A673 (cell line): Measurements from ENCODE around the gene TNFRSF13B. TPM values are rescaled to one million over a fixed set of nuclear protein-coding genes. Genes with fewer than 3 reads are reported as not detected.

ENCODE experiments used
- BruUV-seq: library from RNA; stranded (reverse); fragments of 400-500 nt; replicated peaks from 2 replicates; lab custom pipeline; 2021; lab: Mats Ljungman, UMichigan
- CTCF ChIA-PET: fragments of 300-600 bp; sonication (Branson Sonifier 250); formaldehyde crosslinking; loops from one replicate; lab custom pipeline; 2022; ENCODE audit warnings: antibody characterized with exemption; lab: Charles Lee
- POLR2A ChIA-PET: fragments of 300-600 bp; sonication (Branson Sonifier 250); formaldehyde crosslinking; loops from one replicate; lab custom pipeline; 2022; ENCODE audit warnings: antibody characterized with exemption; ENCODE audit not compliant: low non-redundant PET; lab: Charles Lee
- DNase-seq: peaks from one replicate; pipeline ENCODE4 v3.0.0-alpha.2; 2015; ENCODE audit warnings: low spot score
- H3K27ac ChIP-seq: fragments of 200-600 bp; sonication (generic); 2 replicates; pipeline ENCODE4 v1.5.1; 2016; ENCODE audit warnings: mixed run types, low read depth, mild to moderate bottlenecking, mixed read lengths, antibody characterized with exemption, low read length; ENCODE audit not compliant: poor library complexity, severe bottlenecking
- H3K27me3 ChIP-seq: fragments of 200-600 bp; sonication (generic); replicated peaks from 2 replicates; pipeline ENCODE4 v1.6.1; 2017; ENCODE audit warnings: mixed run types, low read depth, mild to moderate bottlenecking, mixed read lengths, antibody characterized with exemption, low read length; ENCODE audit not compliant: insufficient read depth, poor library complexity
- H3K36me3 ChIP-seq: fragments of 200-600 bp; sonication (generic); 2 replicates; pipeline ENCODE4 v1.6.1; 2016; ENCODE audit warnings: mixed run types, mild to moderate bottlenecking, mixed read lengths, antibody characterized with exemption, low read length; ENCODE audit not compliant: insufficient read depth, poor library complexity, severe bottlenecking
- H3K4me1 ChIP-seq: fragments of 200-600 bp; sonication (generic); 2 replicates; pipeline ENCODE4 v1.6.1; 2017; ENCODE audit warnings: mixed run types, mild to moderate bottlenecking, mixed read lengths, antibody characterized with exemption, low read length; ENCODE audit not compliant: insufficient read depth, poor library complexity, severe bottlenecking
- H3K4me3 ChIP-seq: fragments of 200-600 bp; sonication (generic); 2 replicates; pipeline ENCODE4 v1.5.1; 2016; ENCODE audit warnings: low read depth, mixed run types, mild to moderate bottlenecking, mixed read lengths, low read length; ENCODE audit not compliant: poor library complexity, severe bottlenecking
- H3K9me3 ChIP-seq: fragments of 200-600 bp; sonication (generic); 2 replicates; pipeline ENCODE4 v1.6.1; 2016; ENCODE audit warnings: mixed run types, low read depth, mild to moderate bottlenecking, mixed read lengths, antibody characterized with exemption, low read length; ENCODE audit not compliant: poor library complexity, severe bottlenecking
- EZH2 ChIP-seq: fragments of 200-600 bp; sonication (generic); IDR thresholded peaks from 2 replicates; pipeline ENCODE4 v1.6.1; 2017; ENCODE audit warnings: borderline replicate concordance, low read depth, mild to moderate bottlenecking, mixed read lengths, antibody characterized with exemption, low read length; ENCODE audit not compliant: poor library complexity, severe bottlenecking
- intact Hi-C: fragments of 100-400 bp; cut with micrococcal nuclease; formaldehyde crosslinking; loops from one replicate; pipeline ENCODE4 v1.10.0; 2022; ENCODE audit not compliant: unreplicated experiment
- total RNA-seq: library from RNA; stranded (reverse); gene quantifications from 2 replicates; pipeline ENCODE4 v1.2.3, GENCODE V29; 2021
- TF ChIP-seq, protein P1 (sequence below): fragments of 300-800, 200-600 bp; sonication (generic); conservative IDR thresholded peaks from 2 replicates; pipeline ENCODE4 v1.5.1; 2017; ENCODE audit warnings: low read depth, mild to moderate bottlenecking, antibody characterized with exemption, low read length, moderate library complexity, mixed read lengths

Gene TNFRSF13B
- total RNA-seq, 1 experiment from 2014 or later: not detected

DNA sequence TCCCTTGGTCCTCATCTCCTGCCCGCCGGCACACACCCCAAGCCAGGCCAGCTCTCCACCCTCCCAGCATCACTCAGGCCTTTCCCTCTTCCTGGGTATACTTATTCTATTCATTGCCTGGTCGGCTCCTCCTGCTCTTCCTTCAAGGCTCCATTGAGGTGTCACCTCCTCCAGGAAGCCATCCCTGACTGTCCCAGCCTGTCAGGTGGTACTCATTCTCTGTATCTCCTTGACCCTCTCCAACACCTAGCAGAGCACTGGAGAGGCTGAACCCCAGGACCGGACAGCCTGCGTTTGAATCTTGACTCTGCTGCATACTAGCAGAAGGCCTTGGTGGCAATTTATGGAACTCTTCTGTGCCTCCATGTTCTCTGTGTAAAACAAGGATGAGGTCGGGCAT, 428 bp upstream of the TNFRSF13B start:
- CTCF ChIA-PET: no interaction called here
- no peak overlapping the region for H3K27ac ChIP-seq
- intact Hi-C loops: no loop called here
- POLR2A ChIA-PET: no interaction called here
- no peak for DNase-seq
- no peak for TF ChIP-seq EZH2
- TF ChIP-seq, protein P1, sequence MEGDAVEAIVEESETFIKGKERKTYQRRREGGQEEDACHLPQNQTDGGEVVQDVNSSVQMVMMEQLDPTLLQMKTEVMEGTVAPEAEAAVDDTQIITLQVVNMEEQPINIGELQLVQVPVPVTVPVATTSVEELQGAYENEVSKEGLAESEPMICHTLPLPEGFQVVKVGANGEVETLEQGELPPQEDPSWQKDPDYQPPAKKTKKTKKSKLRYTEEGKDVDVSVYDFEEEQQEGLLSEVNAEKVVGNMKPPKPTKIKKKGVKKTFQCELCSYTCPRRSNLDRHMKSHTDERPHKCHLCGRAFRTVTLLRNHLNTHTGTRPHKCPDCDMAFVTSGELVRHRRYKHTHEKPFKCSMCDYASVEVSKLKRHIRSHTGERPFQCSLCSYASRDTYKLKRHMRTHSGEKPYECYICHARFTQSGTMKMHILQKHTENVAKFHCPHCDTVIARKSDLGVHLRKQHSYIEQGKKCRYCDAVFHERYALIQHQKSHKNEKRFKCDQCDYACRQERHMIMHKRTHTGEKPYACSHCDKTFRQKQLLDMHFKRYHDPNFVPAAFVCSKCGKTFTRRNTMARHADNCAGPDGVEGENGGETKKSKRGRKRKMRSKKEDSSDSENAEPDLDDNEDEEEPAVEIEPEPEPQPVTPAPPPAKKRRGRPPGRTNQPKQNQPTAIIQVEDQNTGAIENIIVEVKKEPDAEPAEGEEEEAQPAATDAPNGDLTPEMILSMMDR: no peak
- no peaks in the 10 kb centered on the region for H3K27me3 ChIP-seq
- H3K4me1 ChIP-seq: peaks cover 10% of the 10 kb centered on the region
- no peaks in the 10 kb centered on the region for H3K9me3 ChIP-seq
- no peak overlapping the region for H3K4me3 ChIP-seq
- H3K36me3 ChIP-seq: no peaks in the 10 kb centered on the region
- no TSS peak for BruUV-seq

DNA sequence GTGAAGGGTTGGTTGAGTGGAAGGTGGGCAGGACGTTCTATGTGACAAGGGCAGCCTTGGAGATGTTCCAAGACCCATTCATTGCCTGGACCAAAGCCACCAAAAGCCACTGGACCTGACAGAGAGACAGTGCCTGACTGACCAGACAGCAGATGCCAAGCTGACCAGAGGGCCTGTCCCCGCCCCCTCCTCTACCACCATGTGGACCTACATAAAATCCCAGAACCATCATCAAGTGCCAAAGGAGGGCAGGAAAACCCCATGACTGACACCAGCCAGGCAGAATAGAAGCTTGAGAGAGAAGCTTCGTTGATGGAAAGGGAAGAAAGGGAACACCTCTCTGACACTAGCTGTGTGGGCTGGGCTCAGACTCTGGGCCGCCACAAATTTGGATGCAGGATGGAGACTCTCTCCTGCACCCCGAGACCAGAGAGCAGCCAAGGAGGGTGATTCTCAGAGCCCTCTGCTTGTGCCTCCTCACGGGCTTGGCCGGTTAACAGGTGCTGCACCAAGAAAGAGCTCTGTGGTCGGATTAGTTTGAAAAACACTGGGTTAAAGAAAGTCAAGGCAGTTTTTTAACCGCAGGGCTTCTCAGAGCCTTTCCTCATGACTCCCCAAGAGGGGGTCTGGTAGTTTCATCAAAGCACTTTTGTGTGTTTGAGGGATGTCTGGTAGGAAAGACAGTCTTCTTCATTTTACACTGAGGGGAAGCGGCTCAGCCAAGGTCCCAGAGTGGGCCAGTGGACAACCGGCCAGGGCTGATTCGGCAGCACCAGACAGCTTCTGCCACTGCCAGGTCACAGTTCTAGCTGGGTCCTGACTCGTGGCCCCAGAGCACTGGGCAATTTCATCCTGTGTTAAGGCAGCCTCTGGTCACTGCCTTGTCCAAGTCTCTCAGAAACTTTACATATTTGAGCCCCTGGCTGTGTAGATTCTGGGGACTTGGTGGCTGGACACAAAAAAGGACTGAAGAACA, 1.7 kb downstream of the TNFRSF13B start:
- intact Hi-C loops: no loop called here
- no peak for TF ChIP-seq EZH2
- TF ChIP-seq, protein P1: no peak
- POLR2A ChIA-PET: no interaction called here
- Histone ChIP-seq H3K27ac (no peak overlapping the region), H3K4me1 (no peaks in the 10 kb centered on the region), H3K9me3 (no peaks in the 10 kb centered on the region), H3K36me3 (no peaks in the 10 kb centered on the region), H3K4me3 (no peak overlapping the region), H3K27me3 (no peaks in the 10 kb centered on the region)
- no TSS peak for BruUV-seq
- DNase-seq: no peak
- CTCF ChIA-PET: no interaction called here

DNA sequence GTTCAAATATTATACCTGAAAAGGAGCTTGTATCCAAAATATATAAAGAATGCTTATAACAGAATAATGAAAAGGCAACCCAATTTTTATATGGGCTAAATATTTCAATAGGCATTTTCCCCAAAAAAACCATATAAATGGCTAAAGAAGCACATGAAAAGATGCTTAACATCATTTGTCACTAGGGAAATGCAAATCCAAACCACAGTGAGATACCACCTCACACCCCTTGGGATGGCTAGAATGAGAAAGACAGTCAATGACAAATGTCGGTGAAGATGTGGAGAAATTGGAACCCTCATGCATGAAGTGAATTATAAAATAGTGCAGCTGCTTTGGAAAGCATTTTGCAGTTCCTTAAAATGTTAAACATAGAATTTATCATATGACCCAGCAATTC, 3.1 kb downstream of the TNFRSF13B start:
- Histone ChIP-seq H3K27ac (no peak overlapping the region), H3K27me3 (no peaks in the 10 kb centered on the region), H3K4me1 (no peaks in the 10 kb centered on the region), H3K9me3 (no peaks in the 10 kb centered on the region), H3K36me3 (no peaks in the 10 kb centered on the region), H3K4me3 (no peak overlapping the region)
- TF ChIP-seq, protein P1: no peak
- TF ChIP-seq EZH2: no peak
- DNase-seq: no peak
- intact Hi-C loops: no loop called here
- no TSS peak for BruUV-seq
- ChIA-PET POLR2A (no interaction called here), CTCF (no interaction called here)
